Right lobe of liver (tissue), 6 donors: Measurements from ENCODE around the gene PEAR1. TPM values are rescaled to one million over a fixed set of nuclear protein-coding genes. Genes with fewer than 3 reads are reported as not detected.

Source experiments
- ATAC-seq, 4 donors: fragments of 200-7000 bp; cut with Tn5 transposase; one replicate each; pipeline ENCODE4 v1.9.1; 2020; ENCODE audit warnings: mild to moderate bottlenecking in 4 of 4, moderate library complexity in 4 of 4
- DNase-seq, 3 donors: peaks; one replicate each; pipeline ENCODE4 v3.0.0-alpha.2; 2020
- H3K27ac ChIP-seq, 3 donors: fragments of 200-600 bp; one replicate each; pipeline ENCODE4 v1.8.0; 2022
- H3K27me3 ChIP-seq, 2 donors: fragments of 200-600 bp; one replicate each; pipeline ENCODE4 v1.8.0; 2022
- H3K36me3 ChIP-seq, 4 donors: fragments of 200-600 bp; sonication (generic) in 1 of 4; one replicate each; pipeline versions ENCODE4 v1.5.1 to v1.8.0; 2017 to 2022; ENCODE audit warnings: control low read depth in 1 of 4
- H3K4me1 ChIP-seq, 4 donors: fragments of 200-600 bp; sonication (generic) in 1 of 4; one replicate each; pipeline versions ENCODE4 v1.5.1 to v1.8.0; 2017 to 2022; ENCODE audit warnings: control low read depth in 1 of 4
- H3K4me3 ChIP-seq, 3 donors: fragments of 200-600 bp; one replicate each; pipeline ENCODE4 v1.8.0; 2022
- H3K9me3 ChIP-seq, 4 donors: fragments of 200-600 bp; sonication (generic) in 1 of 4; one replicate each; pipeline versions ENCODE4 v1.5.1 to v1.8.0; 2017 to 2022; ENCODE audit warnings: control low read depth in 1 of 4
- POLR2A ChIP-seq: fragments of 450-650 bp; IDR thresholded peaks from one replicate; pipeline ENCODE4 v1.6.1; 2017; ENCODE audit warnings: antibody characterized with exemption, mild to moderate bottlenecking
- WGBS: methylation state at CpG from one replicate; pipeline ENCODE4 v1.1.6; 2018; ENCODE audit warnings: low coverage, low lambda C conversion rate; ENCODE audit not compliant: insufficient coverage; ENCODE audit errors: missing lambda C conversion rate; 5-methylcytosine and 5-hydroxymethylcytosine counted together
- intact Hi-C, 2 donors: fragments of 100-400 bp; cut with DNase I; formaldehyde crosslinking; loops; one replicate each; pipeline versions ENCODE4 v1.11.2 to v1.14.1; 2022
- total RNA-seq, 6 experiments: library from RNA; depleted of rRNA in 2 of 6; stranded (reverse); fragments of >200 nt in 2 of 6; fragmentation: NEBNext Ultra II Directional in 3 of 6; extraction: Animal tissue kit (Norgen Biotek cat#: 25700) in 3 of 6; gene quantifications; one replicate each; pipeline versions ENCODE4 v1.1.0 to v1.2.4, GENCODE V29; 2016 to 2023
- TF ChIP-seq, protein P1 (sequence below), 4 donors: fragments of 200-600 bp in 3 of 4; fragments of 450-650 bp in 1 of 4; IDR thresholded peaks; one replicate each; pipeline versions ENCODE4 v1.5.1 to v1.8.0; 2016 to 2022; ENCODE audit warnings: antibody characterized with exemption in 4 of 4, mild to moderate bottlenecking in 2 of 4
- donor health status: DM: no; HTN: yes; CAD: no.
- donor health status: DM: no; HTN: no; CAD: no.
- donor health status: DM: no; HTN: no; CAD: no.
- donor health status: DM: no; HTN: yes; CAD: no.
- donor health status: DM: no; HTN: yes; CAD: no.

The PEAR1 gene
- total RNA-seq, 6 experiments from 2014 or later: 2.2 to 9.8 (median 3.6) TPM

DNA sequence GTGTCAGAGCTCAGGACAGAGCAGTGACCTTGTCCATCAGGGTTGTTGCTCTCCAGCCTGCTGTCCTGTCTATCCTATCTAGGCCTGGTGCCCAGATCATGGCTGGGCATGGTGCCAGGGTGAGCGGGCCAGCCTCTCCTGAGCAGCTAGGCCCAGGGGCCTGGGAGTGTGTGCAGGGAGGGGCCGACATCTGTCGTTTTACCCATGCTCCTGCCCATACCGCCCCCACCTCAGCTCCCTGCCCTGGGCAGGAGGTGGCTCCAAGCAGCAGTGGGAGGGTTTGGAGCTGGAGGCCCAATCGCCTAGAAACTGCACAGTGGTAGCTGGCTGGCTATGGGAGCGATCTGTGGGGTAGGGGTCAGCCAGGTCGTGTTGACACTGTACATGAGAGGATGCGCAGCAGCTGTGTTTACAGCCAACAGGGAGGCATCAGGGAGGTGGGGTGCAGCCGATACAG is 41.1 kb upstream of the PEAR1 start:
- peak; percentile 90 to 98 (median 97) for DNase-seq
- H3K36me3 ChIP-seq: no peaks in the 10 kb centered on the region
- H3K4me1 ChIP-seq: peaks cover 0 to 16% (median 7%) of the 10 kb centered on the region in 4 donors
- no peak overlapping the region for H3K4me3 ChIP-seq
- intact Hi-C loops: no loop called here
- H3K9me3 ChIP-seq: no peaks in the 10 kb centered on the region
- 30% methylated on average over 2 of the region's 9 CpGs for WGBS
- ATAC-seq: peak; percentile 88 to 93 (median 92)
- H3K27me3 ChIP-seq: no peaks in the 10 kb centered on the region
- no peak for TF ChIP-seq POLR2A
- TF ChIP-seq, protein P1, sequence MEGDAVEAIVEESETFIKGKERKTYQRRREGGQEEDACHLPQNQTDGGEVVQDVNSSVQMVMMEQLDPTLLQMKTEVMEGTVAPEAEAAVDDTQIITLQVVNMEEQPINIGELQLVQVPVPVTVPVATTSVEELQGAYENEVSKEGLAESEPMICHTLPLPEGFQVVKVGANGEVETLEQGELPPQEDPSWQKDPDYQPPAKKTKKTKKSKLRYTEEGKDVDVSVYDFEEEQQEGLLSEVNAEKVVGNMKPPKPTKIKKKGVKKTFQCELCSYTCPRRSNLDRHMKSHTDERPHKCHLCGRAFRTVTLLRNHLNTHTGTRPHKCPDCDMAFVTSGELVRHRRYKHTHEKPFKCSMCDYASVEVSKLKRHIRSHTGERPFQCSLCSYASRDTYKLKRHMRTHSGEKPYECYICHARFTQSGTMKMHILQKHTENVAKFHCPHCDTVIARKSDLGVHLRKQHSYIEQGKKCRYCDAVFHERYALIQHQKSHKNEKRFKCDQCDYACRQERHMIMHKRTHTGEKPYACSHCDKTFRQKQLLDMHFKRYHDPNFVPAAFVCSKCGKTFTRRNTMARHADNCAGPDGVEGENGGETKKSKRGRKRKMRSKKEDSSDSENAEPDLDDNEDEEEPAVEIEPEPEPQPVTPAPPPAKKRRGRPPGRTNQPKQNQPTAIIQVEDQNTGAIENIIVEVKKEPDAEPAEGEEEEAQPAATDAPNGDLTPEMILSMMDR (IDR thresholded peaks at IDR 0.05): no peak
- H3K27ac ChIP-seq: peak overlapping the region in 2 of 3 donors; percentile 72 to 85

DNA sequence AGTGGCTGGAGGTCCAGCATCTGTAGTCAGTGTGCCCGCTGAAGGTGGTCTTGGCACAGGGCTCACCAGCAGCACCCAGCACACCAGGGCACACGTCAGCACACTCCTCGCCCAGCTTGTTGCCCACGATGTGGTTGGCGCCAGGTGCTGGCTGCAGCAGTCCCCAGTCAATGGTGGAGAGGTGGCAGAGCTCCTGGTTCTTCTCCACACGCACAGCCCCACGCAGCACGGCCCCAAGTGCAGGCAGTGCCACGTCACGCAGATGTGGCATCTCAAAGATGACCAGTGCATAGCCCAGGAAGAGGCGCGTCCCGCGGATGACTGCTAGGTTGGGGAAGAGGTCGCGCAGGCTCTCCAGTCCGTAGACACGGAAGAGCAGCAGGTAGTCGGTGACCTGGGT is 39.8 kb upstream of the PEAR1 start:
- Histone ChIP-seq H3K36me3 (no peaks in the 10 kb centered on the region), H3K4me3 (no peak overlapping the region), H3K9me3 (no peaks in the 10 kb centered on the region), H3K27ac (no peak overlapping the region), H3K4me1 (peaks cover 0 to 19% (median 7%) of the 10 kb centered on the region in 4 donors), H3K27me3 (no peaks in the 10 kb centered on the region)
- no peak for DNase-seq
- ATAC-seq: no peak
- intact Hi-C loops: no loop called here
- no peak for TF ChIP-seq POLR2A
- TF ChIP-seq, protein P1 (IDR thresholded peaks at IDR 0.05): no peak
- WGBS: no CpG with 5 or more reads among the region's 19 CpGs

DNA sequence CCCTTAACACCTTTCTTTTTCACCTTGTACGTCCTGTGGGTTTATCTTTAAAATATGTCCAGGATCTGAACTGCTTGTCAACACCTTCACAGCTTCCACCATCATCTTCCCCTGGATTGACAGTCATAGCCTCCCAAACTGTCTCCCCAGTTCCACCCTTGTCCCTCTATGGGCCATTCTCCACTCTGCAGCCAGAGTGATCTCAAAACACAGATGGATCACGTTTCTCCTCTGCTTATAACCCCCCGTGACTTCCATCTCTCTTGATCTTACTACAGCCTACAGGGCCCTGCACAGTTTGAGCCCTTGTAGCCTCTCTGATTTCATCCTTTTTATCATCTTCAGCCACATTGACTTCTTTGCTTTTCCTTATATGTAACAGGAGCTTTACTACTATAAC is 38.9 kb upstream of the PEAR1 start:
- H3K27me3 ChIP-seq: peaks cover 0 to 5% of the 10 kb centered on the region in 2 donors
- H3K9me3 ChIP-seq: no peaks in the 10 kb centered on the region
- H3K4me3 ChIP-seq: no peak overlapping the region
- TF ChIP-seq, protein P1 (IDR thresholded peaks at IDR 0.05): no peak
- TF ChIP-seq POLR2A: no peak
- 61% methylated on average over 3 of the region's 3 CpGs for WGBS
- H3K36me3 ChIP-seq: no peaks in the 10 kb centered on the region
- no peak for ATAC-seq
- DNase-seq: no peak
- H3K4me1 ChIP-seq: peaks cover 0 to 22% (median 7%) of the 10 kb centered on the region in 4 donors
- intact Hi-C loops: no loop called here
- H3K27ac ChIP-seq: no peak overlapping the region

DNA sequence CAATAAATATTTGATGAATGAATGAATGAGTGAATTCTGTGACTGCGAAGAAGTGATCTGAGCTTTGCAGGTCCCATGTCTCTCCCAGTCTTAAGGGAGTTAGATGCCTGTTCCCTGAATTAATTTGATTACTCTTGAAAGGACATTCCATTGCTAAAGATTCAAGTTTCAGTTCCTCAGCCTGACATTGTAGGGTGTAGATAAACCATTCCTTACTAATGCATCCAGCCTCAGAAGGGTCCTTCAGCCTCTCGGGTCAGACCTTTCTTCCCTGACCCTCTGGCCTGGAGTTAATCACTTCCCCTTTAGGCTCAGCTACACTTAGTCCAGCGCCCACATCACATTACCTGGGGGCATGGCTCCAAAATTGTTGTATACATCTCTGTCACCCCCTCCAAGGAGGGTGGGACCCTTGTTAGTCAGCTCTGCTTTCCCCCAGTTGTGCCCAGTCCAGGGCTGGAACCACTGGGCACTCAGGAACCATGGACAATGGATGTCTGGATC is 37.2 kb upstream of the PEAR1 start:
- 86% methylated on average over 3 of the region's 3 CpGs for WGBS
- Histone ChIP-seq H3K27me3 (peaks cover 3 to 13% of the 10 kb centered on the region in 2 donors), H3K27ac (no peak overlapping the region), H3K4me1 (peaks cover 0 to 37% (median 7%) of the 10 kb centered on the region in 4 donors), H3K9me3 (no peaks in the 10 kb centered on the region), H3K36me3 (no peaks in the 10 kb centered on the region), H3K4me3 (no peak overlapping the region)
- intact Hi-C loops: no loop called here
- TF ChIP-seq, protein P1 (IDR thresholded peaks at IDR 0.05): no peak
- DNase-seq: no peak
- ATAC-seq: no peak
